ENCODE data around the gene ASB18.

GRCh38 chr2:236180076-236180816 is 84.0 kb downstream of the ASB18 start:
- TF ChIP-seq POLR2A (IDR thresholded peaks at IDR 0.05; ENCODE audit: low read depth, low read length) = no peak
- TF ChIP-seq CTCF (conservative IDR thresholded peaks at IDR 0.05; ENCODE audit: low read depth, low read length) = no peak
- TF ChIP-seq USF2 (IDR thresholded peaks at IDR 0.05; ENCODE audit: low read depth, low read length) = no peak
- TF ChIP-seq MXI1 (IDR thresholded peaks at IDR 0.05; ENCODE audit: borderline replicate concordance, low read depth, low read length) = no peak
- no peak for TF ChIP-seq RFX5 (IDR thresholded peaks at IDR 0.05; ENCODE audit: low read depth, low read length)
- TF ChIP-seq RCOR1 (IDR thresholded peaks at IDR 0.05; ENCODE audit: insufficient replicate concordance, low read length) = no peak
- TF ChIP-seq RAD21 (IDR thresholded peaks at IDR 0.05; ENCODE audit: low read length) = no peak
